Hematopoietic multipotent progenitor cell (in vitro differentiated cells): ENCODE results near the gene RPL3. TPM values are rescaled to one million over a fixed set of nuclear protein-coding genes. Genes with fewer than 3 reads are reported as not detected.
"Not testable (repeated sequence)": the region's sequence is repeated elsewhere in the genome, so short reads cannot be mapped to it uniquely, and the experiment has no call there.

Source experiments
- DNase-seq, 3 donors: peaks; one replicate each; pipeline ENCODE4 v3.0.0-alpha.2; 2011 to 2015; ENCODE audit warnings: low read depth in 2 of 3, low spot score in 2 of 3
- total RNA-seq: library from RNA; depleted of rRNA; stranded (reverse); fragments of >200 nt; gene quantifications from one replicate; pipeline ENCODE4 v1.2.3, GENCODE V29; 2012

The RPL3 gene
- 10,531 TPM for total RNA-seq

GRCh38 chr22:39319284-39320022, at the start of gene RPL3:
TSS of gene RPL3 (minus strand) at chr22:39319623. CDS start at chr22:39319597, 26 bp downstream.
- DNase-seq: peak; percentile 98 to 100 (median 100)

GRCh38 chr22:39369186-39369585, 49.8 kb upstream of the RPL3 start:
- no peak for DNase-seq

GRCh38 chr22:39368461-39368911, 49.1 kb upstream of the RPL3 start:
- DNase-seq: peak in 2 of 3 donors; percentile 36 to 41

GRCh38 chr22:39367035-39367434, 47.6 kb upstream of the RPL3 start:
- peak in 2 of 3 donors; percentile 20 to 27 for DNase-seq

GRCh38 chr22:39365492-39365780, 46.0 kb upstream of the RPL3 start:
- peak in 2 of 3 donors; percentile 19 to 43 for DNase-seq

GRCh38 chr22:39364714-39365491, 45.5 kb upstream of the RPL3 start:
- no peak for DNase-seq

GRCh38 chr22:39363751-39364515, 44.5 kb upstream of the RPL3 start:
- DNase-seq: peak in 2 of 3 donors; percentile 22 to 40

GRCh38 chr22:39362932-39363331, 43.5 kb upstream of the RPL3 start:
- DNase-seq: no peak

- no peak for DNase-seq
These were observed 42.8 kb upstream of the RPL3 start for GRCh38 chr22:39362271-39362670.

- DNase-seq: no peak
These were observed 42.1 kb upstream of the RPL3 start for GRCh38 chr22:39361496-39361895.

GRCh38 chr22:39360674-39361413, 41.4 kb upstream of the RPL3 start:
- DNase-seq: no peak

- no peak for DNase-seq
These were observed 40.8 kb upstream of the RPL3 start for GRCh38 chr22:39360242-39360641.

- DNase-seq: no peak
These were observed 40.3 kb upstream of the RPL3 start for GRCh38 chr22:39359659-39360195.

GRCh38 chr22:39358197-39358596, 38.8 kb upstream of the RPL3 start:
- DNase-seq: not testable (repeated sequence)

- DNase-seq: not testable (repeated sequence)
These were observed 38.0 kb upstream of the RPL3 start for GRCh38 chr22:39357110-39358108.

GRCh38 chr22:39356464-39356863, 37.0 kb upstream of the RPL3 start:
- no peak for DNase-seq

GRCh38 chr22:39355805-39356204, 36.4 kb upstream of the RPL3 start:
- not testable (repeated sequence) for DNase-seq

GRCh38 chr22:39355080-39355479, 35.7 kb upstream of the RPL3 start:
- DNase-seq: no peak

GRCh38 chr22:39353346-39353745, 33.9 kb upstream of the RPL3 start:
- no peak for DNase-seq
